Activated CD4-positive, alpha-beta T cell treated with anti-CD3 and anti-CD28 coated beads, Interleukin-2, amount 10 ng/mL, durations not matched to agents 7 days and 5 days (primary cell): ENCODE measurements around the gene IFNL3. TPM values are rescaled to one million over a fixed set of nuclear protein-coding genes. Genes with fewer than 3 reads are reported as not detected.
"Not testable (repeated sequence)": the region's sequence is repeated elsewhere in the genome, so short reads cannot be mapped to it uniquely, and the experiment has no call there.

Experiments used
- CTCF ChIA-PET: fragments of 350-600 bp; sonication (Branson Sonifier 250); formaldehyde crosslinking; loops from one replicate; lab custom pipeline; 2021; ENCODE audit warnings: antibody characterized with exemption; lab: Charles Lee
- POLR2A ChIA-PET: fragments of 350-600 bp; sonication (Branson Sonifier 250); formaldehyde crosslinking; loops from one replicate; lab custom pipeline; 2021; ENCODE audit warnings: antibody characterized with exemption; lab: Charles Lee
- DNase-seq: peaks from one replicate; pipeline ENCODE4 v3.0.0-alpha.2; 2020
- H3K27ac Mint-ChIP-seq: one replicate; pipeline ENCODE4 v1.8.0; 2021; ENCODE audit warnings: mild to moderate bottlenecking, moderate library complexity, mixed read lengths
- H3K27me3 Mint-ChIP-seq: one replicate; pipeline ENCODE4 v1.8.0; 2021; ENCODE audit warnings: mixed read lengths
- H3K36me3 Mint-ChIP-seq: one replicate; pipeline ENCODE4 v1.8.0; 2021; ENCODE audit warnings: low read depth, mixed read lengths
- H3K4me1 Mint-ChIP-seq: one replicate; pipeline ENCODE4 v1.8.0; 2021; ENCODE audit warnings: mixed read lengths
- H3K4me3 Mint-ChIP-seq: one replicate; pipeline ENCODE4 v1.8.0; 2021; ENCODE audit warnings: mild to moderate bottlenecking, moderate library complexity, mixed read lengths
- H3K9me3 Mint-ChIP-seq: one replicate; pipeline ENCODE4 v1.8.0; 2021; ENCODE audit warnings: mixed read lengths
- total RNA-seq, 2 experiments: library from RNA; stranded (reverse); gene quantifications; one replicate each; pipeline ENCODE4 v1.2.3, GENCODE V29; 2021

IFNL3 gene
- total RNA-seq, 2 experiments from 2014 or later: not detected

- CTCF ChIA-PET: interaction anchor here (1.0 kb wide), 1 partner anchor 49 kb away, joined by 3 read pairs; no protein-coding TSS in a partner anchor
- POLR2A ChIA-PET: no interaction called here
- DNase-seq: no peak
- Mint-ChIP-seq H3K27ac (no peak overlapping the region), H3K9me3 (no peaks in the 10 kb centered on the region), H3K4me3 (no peak overlapping the region), H3K36me3 (no peaks in the 10 kb centered on the region), H3K27me3 (peaks cover 11% of the 10 kb centered on the region), H3K4me1 (peaks cover 12% of the 10 kb centered on the region)
Measured at GRCh38 chr19:39247701-39248664, 3.2 kb upstream of the IFNL3 start.

- no peaks in the 10 kb centered on the region for H3K9me3 Mint-ChIP-seq
- H3K27me3 Mint-ChIP-seq: peaks cover 11% of the 10 kb centered on the region
- H3K4me1 Mint-ChIP-seq: peaks cover 4% of the 10 kb centered on the region
- H3K36me3 Mint-ChIP-seq: no peaks in the 10 kb centered on the region
- H3K4me3 Mint-ChIP-seq: no peak overlapping the region
- CTCF ChIA-PET: interaction anchor here (1.0 kb wide), 1 partner anchor 48 kb away, joined by 3 read pairs; no protein-coding TSS in a partner anchor
- no peak overlapping the region for H3K27ac Mint-ChIP-seq
- POLR2A ChIA-PET: no interaction called here
- DNase-seq: no peak
Measured at GRCh38 chr19:39246951-39247669, 2.3 kb upstream of the IFNL3 start.

GRCh38 chr19:39245166-39245565, 360 bp upstream of the IFNL3 start:
- not testable (repeated sequence) for H3K36me3 Mint-ChIP-seq, H3K9me3 Mint-ChIP-seq

GRCh38 chr19:39243741-39244140, 1.1 kb downstream of the IFNL3 start:
- H3K27ac Mint-ChIP-seq, DNase-seq, H3K4me3 Mint-ChIP-seq, H3K27me3 Mint-ChIP-seq, CTCF ChIA-PET, H3K36me3 Mint-ChIP-seq, H3K4me1 Mint-ChIP-seq, H3K9me3 Mint-ChIP-seq, POLR2A ChIA-PET: not testable (repeated sequence)

More at GRCh38 chr19:39245166-39245565, 360 bp upstream of the IFNL3 start:
- CTCF ChIA-PET, DNase-seq, H3K4me3 Mint-ChIP-seq, H3K27ac Mint-ChIP-seq, POLR2A ChIA-PET, H3K4me1 Mint-ChIP-seq, H3K27me3 Mint-ChIP-seq: not testable (repeated sequence)

GRCh38 chr19:39240421-39240820, 4.4 kb downstream of the IFNL3 start:
- DNase-seq: no peak
- H3K9me3 Mint-ChIP-seq: no peaks in the 10 kb centered on the region
- H3K4me1 Mint-ChIP-seq: peaks cover 28% of the 10 kb centered on the region
- no peaks in the 10 kb centered on the region for H3K36me3 Mint-ChIP-seq
- POLR2A ChIA-PET: no interaction called here
- H3K27me3 Mint-ChIP-seq: no peaks in the 10 kb centered on the region
- H3K27ac Mint-ChIP-seq: no peak overlapping the region
- no peak overlapping the region for H3K4me3 Mint-ChIP-seq
- CTCF ChIA-PET: interaction anchor here (0.6 kb wide), 1 partner anchor 21 kb away, joined by 5 read pairs; no protein-coding TSS in a partner anchor

- ChIA-PET CTCF (interaction anchor here (0.7 kb wide), 1 partner anchor 129 kb away, joined by 3 read pairs; no protein-coding TSS in a partner anchor), POLR2A (no interaction called here)
- no peak for DNase-seq
- Mint-ChIP-seq H3K36me3 (no peaks in the 10 kb centered on the region), H3K27ac (no peak overlapping the region), H3K4me3 (no peak overlapping the region), H3K27me3 (no peaks in the 10 kb centered on the region), H3K4me1 (peaks cover 28% of the 10 kb centered on the region), H3K9me3 (no peaks in the 10 kb centered on the region)
Measured at GRCh38 chr19:39238944-39239343, 5.9 kb downstream of the IFNL3 start.

- ChIA-PET CTCF (interaction anchor here (1.5 kb wide), 1 partner anchor 15 kb away, joined by 5 read pairs; no protein-coding TSS in a partner anchor), POLR2A (interaction anchor here (0.6 kb wide), 1 partner anchor 25 kb away, joined by 4 read pairs; no protein-coding TSS in a partner anchor)
- Mint-ChIP-seq H3K27ac (peak overlapping the region; percentile 88), H3K4me1 (peaks cover 28% of the 10 kb centered on the region), H3K4me3 (peak overlapping the region; percentile 41), H3K36me3 (no peaks in the 10 kb centered on the region), H3K27me3 (no peaks in the 10 kb centered on the region), H3K9me3 (no peaks in the 10 kb centered on the region)
- no peak for DNase-seq
Measured at GRCh38 chr19:39238209-39238608, 6.6 kb downstream of the IFNL3 start.

- peak; percentile 61 for DNase-seq
- Mint-ChIP-seq H3K27me3 (no peaks in the 10 kb centered on the region), H3K36me3 (no peaks in the 10 kb centered on the region), H3K9me3 (no peaks in the 10 kb centered on the region), H3K4me1 (peaks cover 28% of the 10 kb centered on the region), H3K4me3 (peak overlapping the region; percentile 41), H3K27ac (peak overlapping the region; percentile 88)
- POLR2A ChIA-PET: interaction anchor here (0.6 kb wide), 1 partner anchor 26 kb away, joined by 4 read pairs; no protein-coding TSS in a partner anchor
- CTCF ChIA-PET: interaction anchor here (1.5 kb wide), 1 partner anchor 14 kb away, joined by 5 read pairs; no protein-coding TSS in a partner anchor
Measured at GRCh38 chr19:39237200-39238184, 7.3 kb downstream of the IFNL3 start.

GRCh38 chr19:39236527-39236926, 8.3 kb downstream of the IFNL3 start:
- peak overlapping the region; percentile 88 for H3K27ac Mint-ChIP-seq
- H3K4me1 Mint-ChIP-seq: peaks cover 28% of the 10 kb centered on the region
- DNase-seq: peak; percentile 19
- ChIA-PET POLR2A (no interaction called here), CTCF (interaction anchor here (0.6 to 1.5 kb wide), 2 partner anchors 13 to 26 kb away, joined by 4 to 5 read pairs; no protein-coding TSS in a partner anchor)
- no peaks in the 10 kb centered on the region for H3K36me3 Mint-ChIP-seq
- H3K27me3 Mint-ChIP-seq: no peaks in the 10 kb centered on the region
- H3K4me3 Mint-ChIP-seq: no peak overlapping the region
- no peaks in the 10 kb centered on the region for H3K9me3 Mint-ChIP-seq

- no peak for DNase-seq
- no peaks in the 10 kb centered on the region for H3K36me3 Mint-ChIP-seq
- no peaks in the 10 kb centered on the region for H3K9me3 Mint-ChIP-seq
- H3K27me3 Mint-ChIP-seq: no peaks in the 10 kb centered on the region
- ChIA-PET CTCF (interaction anchor here (0.7 kb wide), 1 partner anchor 9 kb away, joined by 6 read pairs; no protein-coding TSS in a partner anchor), POLR2A (interaction anchor here (0.7 kb wide), 1 partner anchor 124 kb away, joined by 3 read pairs; no protein-coding TSS in a partner anchor)
- peaks cover 17% of the 10 kb centered on the region for H3K4me1 Mint-ChIP-seq
- no peak overlapping the region for H3K4me3 Mint-ChIP-seq
- no peak overlapping the region for H3K27ac Mint-ChIP-seq
Measured at GRCh38 chr19:39232708-39233107, 12.1 kb downstream of the IFNL3 start.

GRCh38 chr19:39230096-39230764, 14.6 kb downstream of the IFNL3 start:
- H3K36me3 Mint-ChIP-seq: no peaks in the 10 kb centered on the region
- no peaks in the 10 kb centered on the region for H3K4me1 Mint-ChIP-seq
- H3K27ac Mint-ChIP-seq: no peak overlapping the region
- no peak overlapping the region for H3K4me3 Mint-ChIP-seq
- no peak for DNase-seq
- CTCF ChIA-PET: interaction anchor here (0.6 kb wide), 3 partner anchors 33 to 537 kb away, joined by 3 to 5 read pairs (median 3); no protein-coding TSS in a partner anchor
- POLR2A ChIA-PET: interaction anchor here (0.7 kb wide), 1 partner anchor 153 kb away, joined by 11 read pairs; no protein-coding TSS in a partner anchor
- H3K27me3 Mint-ChIP-seq: peaks cover 10% of the 10 kb centered on the region
- no peaks in the 10 kb centered on the region for H3K9me3 Mint-ChIP-seq
